ENCODE data around the gene BRIP1. TPM values are rescaled to one million over a fixed set of nuclear protein-coding genes. Genes with fewer than 3 reads are reported as not detected.

BRIP1 gene
- total RNA-seq, 1 experiment from 2014 or later: 9.4 TPM

DNA sequence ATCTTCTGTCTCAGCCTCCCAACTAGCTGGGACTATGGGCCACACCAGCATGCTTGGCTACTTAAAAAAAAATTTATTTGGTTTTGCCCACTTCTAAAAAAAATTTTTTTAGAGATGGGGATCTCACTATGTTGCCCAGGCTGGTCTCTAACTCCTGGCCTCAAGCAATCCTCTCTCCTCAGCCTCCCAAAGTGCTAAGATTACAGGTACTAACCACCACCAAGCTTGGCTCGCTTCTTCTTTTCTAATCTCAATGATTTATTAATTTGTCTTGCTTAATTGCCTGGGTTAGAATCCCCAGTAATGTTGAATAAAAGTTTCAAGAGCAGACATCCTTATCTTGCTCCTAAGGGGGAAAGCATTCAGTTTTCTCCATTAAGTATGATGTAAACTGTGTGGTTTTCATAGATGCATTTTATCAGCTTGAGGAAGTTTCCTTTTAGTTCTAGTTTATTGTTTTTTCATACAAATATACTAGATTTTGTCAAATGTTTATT is 206.6 kb downstream of the BRIP1 start:
- Histone ChIP-seq H3K27ac (ENCODE audit: low read length) (no peak overlapping the region), H3K27me3 (ENCODE audit: control insufficient read depth, insufficient read depth, low read length) (peaks cover 4% of the 10 kb centered on the region; the same call in 1 of the 2 replicates), H3K36me3 (ENCODE audit: control insufficient read depth, insufficient read depth, low read length) (no peaks in the 10 kb centered on the region), H3K4me1 (ENCODE audit: control insufficient read depth, insufficient read depth, low read length) (no peaks in the 10 kb centered on the region), H3K4me3 (ENCODE audit: low read depth in 2 of 2, low read length in 2 of 2) (no peak overlapping the region), H3K9me3 (ENCODE audit: control insufficient read depth, insufficient read depth, low read depth, low read length) (peaks cover 4% of the 10 kb centered on the region; the same call in 1 of the 2 replicates)
- no peak for TF ChIP-seq SIN3A (IDR thresholded peaks at IDR 0.05; ENCODE audit: borderline replicate concordance, insufficient read depth, low read depth, low read length)
- TF ChIP-seq POLR2AphosphoS5 (IDR thresholded peaks at IDR 0.05; ENCODE audit: low read depth, low read length): no peak
- TF ChIP-seq, protein P1, sequence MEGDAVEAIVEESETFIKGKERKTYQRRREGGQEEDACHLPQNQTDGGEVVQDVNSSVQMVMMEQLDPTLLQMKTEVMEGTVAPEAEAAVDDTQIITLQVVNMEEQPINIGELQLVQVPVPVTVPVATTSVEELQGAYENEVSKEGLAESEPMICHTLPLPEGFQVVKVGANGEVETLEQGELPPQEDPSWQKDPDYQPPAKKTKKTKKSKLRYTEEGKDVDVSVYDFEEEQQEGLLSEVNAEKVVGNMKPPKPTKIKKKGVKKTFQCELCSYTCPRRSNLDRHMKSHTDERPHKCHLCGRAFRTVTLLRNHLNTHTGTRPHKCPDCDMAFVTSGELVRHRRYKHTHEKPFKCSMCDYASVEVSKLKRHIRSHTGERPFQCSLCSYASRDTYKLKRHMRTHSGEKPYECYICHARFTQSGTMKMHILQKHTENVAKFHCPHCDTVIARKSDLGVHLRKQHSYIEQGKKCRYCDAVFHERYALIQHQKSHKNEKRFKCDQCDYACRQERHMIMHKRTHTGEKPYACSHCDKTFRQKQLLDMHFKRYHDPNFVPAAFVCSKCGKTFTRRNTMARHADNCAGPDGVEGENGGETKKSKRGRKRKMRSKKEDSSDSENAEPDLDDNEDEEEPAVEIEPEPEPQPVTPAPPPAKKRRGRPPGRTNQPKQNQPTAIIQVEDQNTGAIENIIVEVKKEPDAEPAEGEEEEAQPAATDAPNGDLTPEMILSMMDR (IDR thresholded peaks at IDR 0.05): no peak
- TF ChIP-seq, protein P2, sequence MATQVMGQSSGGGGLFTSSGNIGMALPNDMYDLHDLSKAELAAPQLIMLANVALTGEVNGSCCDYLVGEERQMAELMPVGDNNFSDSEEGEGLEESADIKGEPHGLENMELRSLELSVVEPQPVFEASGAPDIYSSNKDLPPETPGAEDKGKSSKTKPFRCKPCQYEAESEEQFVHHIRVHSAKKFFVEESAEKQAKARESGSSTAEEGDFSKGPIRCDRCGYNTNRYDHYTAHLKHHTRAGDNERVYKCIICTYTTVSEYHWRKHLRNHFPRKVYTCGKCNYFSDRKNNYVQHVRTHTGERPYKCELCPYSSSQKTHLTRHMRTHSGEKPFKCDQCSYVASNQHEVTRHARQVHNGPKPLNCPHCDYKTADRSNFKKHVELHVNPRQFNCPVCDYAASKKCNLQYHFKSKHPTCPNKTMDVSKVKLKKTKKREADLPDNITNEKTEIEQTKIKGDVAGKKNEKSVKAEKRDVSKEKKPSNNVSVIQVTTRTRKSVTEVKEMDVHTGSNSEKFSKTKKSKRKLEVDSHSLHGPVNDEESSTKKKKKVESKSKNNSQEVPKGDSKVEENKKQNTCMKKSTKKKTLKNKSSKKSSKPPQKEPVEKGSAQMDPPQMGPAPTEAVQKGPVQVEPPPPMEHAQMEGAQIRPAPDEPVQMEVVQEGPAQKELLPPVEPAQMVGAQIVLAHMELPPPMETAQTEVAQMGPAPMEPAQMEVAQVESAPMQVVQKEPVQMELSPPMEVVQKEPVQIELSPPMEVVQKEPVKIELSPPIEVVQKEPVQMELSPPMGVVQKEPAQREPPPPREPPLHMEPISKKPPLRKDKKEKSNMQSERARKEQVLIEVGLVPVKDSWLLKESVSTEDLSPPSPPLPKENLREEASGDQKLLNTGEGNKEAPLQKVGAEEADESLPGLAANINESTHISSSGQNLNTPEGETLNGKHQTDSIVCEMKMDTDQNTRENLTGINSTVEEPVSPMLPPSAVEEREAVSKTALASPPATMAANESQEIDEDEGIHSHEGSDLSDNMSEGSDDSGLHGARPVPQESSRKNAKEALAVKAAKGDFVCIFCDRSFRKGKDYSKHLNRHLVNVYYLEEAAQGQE (IDR thresholded peaks at IDR 0.05; ENCODE audit: insufficient read depth in 1 of 2, low read depth in 2 of 2, low read length in 1 of 2): no peak
- no peak for TF ChIP-seq TCF7L2 (IDR thresholded peaks at IDR 0.05; ENCODE audit: low read depth, low read length)
- CTCF ChIA-PET: no interaction called here
- intact Hi-C loops (cut with micrococcal nuclease; ENCODE audit: unreplicated experiment) (no loop called here), in situ Hi-C loops (cut with HindIII; ENCODE audit: low pct_unique_long_range_greater_than_20kb, low sequenced_read_pairs) (no loop called here)
- DNase-seq (ENCODE audit: low read depth, low spot score) (no peak), ATAC-seq (no peak)
- BruUV-seq (replicated peaks): no TSS peak
- POLR2A ChIA-PET: no interaction called here

DNA sequence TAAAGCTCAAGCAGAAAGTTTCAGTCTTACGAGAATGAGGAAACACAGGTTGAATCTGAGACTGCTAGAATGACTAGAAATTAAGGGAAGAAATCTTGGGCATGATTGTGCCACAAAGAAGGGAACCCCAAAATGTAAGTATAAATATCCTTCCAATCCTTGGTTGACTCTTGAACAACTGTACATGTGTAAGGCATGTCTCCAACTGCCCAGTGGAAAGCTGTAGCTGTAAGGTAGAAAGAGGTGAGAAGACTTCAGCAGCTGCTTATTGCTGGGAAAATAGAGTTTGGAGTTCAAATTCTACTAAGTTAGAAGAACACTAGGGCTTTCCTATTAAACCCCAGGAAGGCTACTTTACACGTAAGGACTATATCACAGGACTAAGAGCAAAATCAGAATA is 212.6 kb downstream of the BRIP1 start:
- no TSS peak for BruUV-seq (replicated peaks)
- Histone ChIP-seq H3K27ac (ENCODE audit: low read length) (no peak overlapping the region), H3K36me3 (ENCODE audit: control insufficient read depth, insufficient read depth, low read length) (no peaks in the 10 kb centered on the region), H3K4me3 (ENCODE audit: low read depth in 2 of 2, low read length in 2 of 2) (no peak overlapping the region), H3K9me3 (ENCODE audit: control insufficient read depth, insufficient read depth, low read depth, low read length) (peaks cover 15% of the 10 kb centered on the region), H3K4me1 (ENCODE audit: control insufficient read depth, insufficient read depth, low read length) (no peaks in the 10 kb centered on the region), H3K27me3 (ENCODE audit: control insufficient read depth, insufficient read depth, low read length) (no peaks in the 10 kb centered on the region)
- intact Hi-C loops (cut with micrococcal nuclease; ENCODE audit: unreplicated experiment): no loop called here
- ChIA-PET CTCF (interaction anchor here (0.7 kb wide), 1 partner anchor 216 kb away, joined by 8 read pairs; no protein-coding TSS in a partner anchor), POLR2A (interaction anchor here (0.6 kb wide), 1 partner anchor 156 kb away, joined by 17 read pairs; no protein-coding TSS in a partner anchor)
- in situ Hi-C loops (cut with HindIII; ENCODE audit: low pct_unique_long_range_greater_than_20kb, low sequenced_read_pairs): no loop called here
- no peak for ATAC-seq
- TF ChIP-seq, protein P1 (IDR thresholded peaks at IDR 0.05): no peak
- TF ChIP-seq, protein P2 (IDR thresholded peaks at IDR 0.05; ENCODE audit: insufficient read depth in 1 of 2, low read depth in 2 of 2, low read length in 1 of 2): no peak
- TF ChIP-seq TCF7L2 (IDR thresholded peaks at IDR 0.05; ENCODE audit: low read depth, low read length): no peak
- TF ChIP-seq SIN3A (IDR thresholded peaks at IDR 0.05; ENCODE audit: borderline replicate concordance, insufficient read depth, low read depth, low read length): no peak
- no peak for TF ChIP-seq POLR2AphosphoS5 (IDR thresholded peaks at IDR 0.05; ENCODE audit: low read depth, low read length)
- no peak for DNase-seq (ENCODE audit: low read depth, low spot score)
